Kidney (tissue), 14 donors: ENCODE data around the gene KIAA0930. TPM values are rescaled to one million over a fixed set of nuclear protein-coding genes. Genes with fewer than 3 reads are reported as not detected.

Experiments used
- DNase-seq, 5 donors: peaks; one replicate each; pipeline ENCODE4 v3.0.0-alpha.2; 2013 to 2020
- FAIRE-seq: peaks from 2 replicates; lab custom pipeline; 2012; peaks lifted over from hg19 to GRCh38; lab: Jason Lieb, UNC
- H3K27ac ChIP-seq, 2 donors: one replicate each; pipeline ENCODE4 v1.7.0; 2013; ENCODE audit warnings: low read depth in 2 of 2, low read length in 2 of 2, inconsistent platforms in 1 of 2
- H3K27me3 ChIP-seq: one replicate; pipeline ENCODE4 v1.7.1; 2013; ENCODE audit warnings: low read length, inconsistent platforms; ENCODE audit not compliant: control insufficient read depth, insufficient read depth
- H3K36me3 ChIP-seq, 3 donors: one replicate each; pipeline versions ENCODE4 v1.7.0 to v1.7.1; 2013; ENCODE audit warnings: low read length in 3 of 3, control low read depth in 1 of 3, inconsistent platforms in 1 of 3; ENCODE audit not compliant: insufficient read depth in 3 of 3, control insufficient read depth in 2 of 3
- H3K4me1 ChIP-seq, 3 donors: one replicate each; pipeline versions ENCODE4 v1.7.0 to v1.7.1; 2013; ENCODE audit warnings: low read length in 3 of 3, inconsistent platforms in 1 of 3, low read depth in 1 of 3; ENCODE audit not compliant: control insufficient read depth in 2 of 3, insufficient read depth in 2 of 3
- H3K4me3 ChIP-seq, 3 donors: one replicate each; pipeline versions ENCODE4 v1.7.0 to v1.8.1; 2013; ENCODE audit warnings: low read length in 3 of 3, control low read depth in 1 of 3, inconsistent platforms in 1 of 3
- H3K9ac ChIP-seq, 3 donors: one replicate each; pipeline versions ENCODE4 v1.7.0 to v1.7.1; 2013; ENCODE audit warnings: low read length in 3 of 3, control low read depth in 1 of 3, inconsistent platforms in 1 of 3
- H3K9me3 ChIP-seq, 3 donors: one replicate each; pipeline versions ENCODE4 v1.7.0 to v1.7.1; 2013; ENCODE audit warnings: low read length in 3 of 3, control low read depth in 1 of 3, inconsistent platforms in 1 of 3; ENCODE audit not compliant: control insufficient read depth in 2 of 3, insufficient read depth in 1 of 3
- intact Hi-C: fragments of 100-400 bp; cut with DNase I; formaldehyde crosslinking; loops from one replicate; pipeline ENCODE4 v1.11.1; 2022
- polyA plus RNA-seq: library from polyadenylated mRNA; stranded (reverse); fragments of 350-450 nt; fragmentation: Illumina TruSeq; extraction: RNeasy Lipid Tissue Mini Kit (QIAGEN cat#74804); gene quantifications from one replicate; pipeline ENCODE4 v1.2.3, GENCODE V29; 2014; ENCODE audit warnings: low read depth, low replicate concordance; ENCODE audit not compliant: insufficient read depth
- total RNA-seq: library from RNA; stranded (reverse); fragmentation: NEBNext Ultra II Directional; extraction: Animal tissue kit (Norgen Biotek cat#: 25700); gene quantifications from one replicate; pipeline ENCODE4 v1.2.1, GENCODE V29; 2021
- TF ChIP-seq, protein P1 (sequence below): IDR thresholded peaks from 3 replicates; pipeline ENCODE4 v1.5.1; 2012; ENCODE audit warnings: mild to moderate bottlenecking, moderate library complexity, borderline replicate concordance; ENCODE audit not compliant: insufficient read depth; ENCODE audit errors: extremely low read depth
- donor health status: control.
- donor health status: control.
- donor health status: control.
- donor health status: control.
- donor health status: control.
- donor health status: DM: yes; HTN: yes; CAD: no.
- donor health status: Normal renal cell carcinoma (clear cell type).

KIAA0930 gene
- total and polyA plus RNA-seq, 2 donors from 2014 or later = 26.4 to 55.4 TPM

DNA sequence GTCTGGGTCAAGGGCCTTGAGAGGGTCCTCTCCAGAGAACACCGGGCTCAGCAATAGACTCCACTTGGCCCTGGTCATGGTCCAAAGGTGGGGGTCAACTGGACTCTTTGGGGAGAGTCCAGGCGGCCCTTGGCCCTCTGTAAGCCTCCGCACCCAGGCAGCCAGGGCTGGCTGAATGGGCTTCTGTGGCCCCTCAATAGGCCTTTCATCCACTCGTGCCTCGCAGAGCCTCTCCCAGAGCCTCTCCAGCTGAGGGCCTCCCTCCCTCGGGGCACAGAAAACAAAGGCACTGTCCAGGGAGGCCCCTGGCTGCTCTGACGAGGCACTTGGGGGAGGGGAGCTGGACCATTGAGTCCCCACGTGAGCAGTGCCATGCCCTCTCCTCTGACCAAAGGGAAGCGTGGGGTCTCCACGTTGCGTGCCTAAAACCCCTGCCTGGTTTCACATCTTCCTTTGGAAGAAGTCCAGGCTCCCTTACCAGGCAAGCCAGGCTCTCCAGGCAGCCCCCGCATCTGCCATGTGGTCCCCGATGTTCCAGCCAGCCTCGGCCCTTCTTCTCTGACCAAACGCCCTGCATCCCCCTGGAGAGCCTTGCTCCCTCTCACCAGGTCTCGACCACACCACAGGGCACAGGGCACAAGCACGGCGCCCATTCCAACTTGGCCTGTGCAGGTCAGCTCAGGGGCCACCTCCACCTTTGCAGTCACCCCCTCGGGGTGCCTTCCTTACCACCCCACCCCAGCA is 15.5 kb downstream of the KIAA0930 start:
- DNase-seq (peak in 1 of 5 donors; percentile 33), FAIRE-seq (no peak)
- no peaks in the 10 kb centered on the region for H3K36me3 ChIP-seq
- no peaks in the 10 kb centered on the region for H3K4me1 ChIP-seq
- TF ChIP-seq, protein P1, sequence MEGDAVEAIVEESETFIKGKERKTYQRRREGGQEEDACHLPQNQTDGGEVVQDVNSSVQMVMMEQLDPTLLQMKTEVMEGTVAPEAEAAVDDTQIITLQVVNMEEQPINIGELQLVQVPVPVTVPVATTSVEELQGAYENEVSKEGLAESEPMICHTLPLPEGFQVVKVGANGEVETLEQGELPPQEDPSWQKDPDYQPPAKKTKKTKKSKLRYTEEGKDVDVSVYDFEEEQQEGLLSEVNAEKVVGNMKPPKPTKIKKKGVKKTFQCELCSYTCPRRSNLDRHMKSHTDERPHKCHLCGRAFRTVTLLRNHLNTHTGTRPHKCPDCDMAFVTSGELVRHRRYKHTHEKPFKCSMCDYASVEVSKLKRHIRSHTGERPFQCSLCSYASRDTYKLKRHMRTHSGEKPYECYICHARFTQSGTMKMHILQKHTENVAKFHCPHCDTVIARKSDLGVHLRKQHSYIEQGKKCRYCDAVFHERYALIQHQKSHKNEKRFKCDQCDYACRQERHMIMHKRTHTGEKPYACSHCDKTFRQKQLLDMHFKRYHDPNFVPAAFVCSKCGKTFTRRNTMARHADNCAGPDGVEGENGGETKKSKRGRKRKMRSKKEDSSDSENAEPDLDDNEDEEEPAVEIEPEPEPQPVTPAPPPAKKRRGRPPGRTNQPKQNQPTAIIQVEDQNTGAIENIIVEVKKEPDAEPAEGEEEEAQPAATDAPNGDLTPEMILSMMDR = no peak
- no peaks in the 10 kb centered on the region for H3K27me3 ChIP-seq
- no peak overlapping the region for H3K4me3 ChIP-seq
- H3K27ac ChIP-seq = no peak overlapping the region
- H3K9ac ChIP-seq = no peak overlapping the region
- H3K9me3 ChIP-seq = no peaks in the 10 kb centered on the region
- intact Hi-C loops = no loop called here

DNA sequence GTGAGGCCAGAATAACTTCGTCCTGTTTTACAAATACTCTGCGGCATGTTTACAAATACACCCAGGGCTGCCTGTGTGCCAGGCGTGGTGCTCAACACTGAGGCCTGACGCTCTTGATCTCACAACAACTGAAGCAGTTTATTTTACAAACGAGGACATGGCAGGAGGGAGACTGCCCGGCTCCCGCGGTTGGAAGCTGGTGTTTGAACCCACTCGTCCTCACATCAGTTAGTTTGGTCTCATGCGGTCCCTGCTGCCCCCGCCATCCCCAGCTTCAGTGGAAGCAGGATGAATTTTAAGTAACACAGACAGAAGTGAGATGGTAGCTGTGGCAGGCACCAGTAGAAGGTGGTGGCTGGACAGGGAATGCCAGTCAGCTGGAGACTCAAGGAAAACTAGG is 16.4 kb downstream of the KIAA0930 start:
- DNase-seq = no peak
- Histone ChIP-seq H3K4me1 (no peaks in the 10 kb centered on the region), H3K36me3 (no peaks in the 10 kb centered on the region), H3K27me3 (no peaks in the 10 kb centered on the region), H3K4me3 (no peak overlapping the region), H3K27ac (no peak overlapping the region), H3K9ac (no peak overlapping the region), H3K9me3 (no peaks in the 10 kb centered on the region)
- TF ChIP-seq, protein P1 = no peak
- no peak for FAIRE-seq
- intact Hi-C loops = no loop called here

DNA sequence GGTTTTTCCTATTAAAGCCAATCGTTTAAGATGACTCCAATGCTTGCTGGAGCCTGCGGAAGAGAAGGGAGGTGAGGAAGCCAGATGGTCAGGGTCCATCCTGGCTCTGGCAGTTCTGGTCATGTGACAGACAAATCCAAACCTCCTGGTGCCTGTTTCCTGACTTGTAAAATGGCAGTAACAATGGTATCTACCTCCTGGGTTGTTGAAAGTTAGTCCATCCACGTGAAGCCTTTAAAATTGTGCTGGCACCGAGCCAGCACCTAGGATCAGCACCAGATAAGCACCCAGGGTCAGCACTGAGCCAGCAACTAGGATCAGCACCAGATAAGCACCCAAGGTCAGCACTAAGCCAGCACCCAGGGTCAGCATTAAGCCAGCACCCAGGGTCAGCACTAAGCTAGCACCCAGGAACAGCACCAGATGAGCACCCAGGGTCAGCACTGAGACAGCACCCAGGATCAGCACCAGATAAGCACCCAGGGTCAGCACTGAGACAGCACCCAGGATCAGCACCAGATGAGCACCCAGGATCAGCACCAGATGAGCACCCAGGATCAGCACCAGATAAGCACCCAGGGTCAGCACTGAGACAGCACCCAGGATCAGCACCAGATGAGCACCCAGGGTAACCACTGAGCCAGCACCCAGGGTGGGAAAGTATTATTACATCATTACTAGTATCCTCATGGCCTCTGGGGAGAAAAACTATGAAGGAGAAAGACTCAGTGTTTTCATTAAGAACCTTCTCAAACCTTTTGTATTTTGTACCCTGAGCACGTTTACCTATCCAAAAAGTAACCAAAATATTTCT is 17.2 kb downstream of the KIAA0930 start:
- intact Hi-C loops = no loop called here
- H3K4me1 ChIP-seq = no peaks in the 10 kb centered on the region
- TF ChIP-seq, protein P1 = no peak
- no peaks in the 10 kb centered on the region for H3K27me3 ChIP-seq
- DNase-seq (no peak), FAIRE-seq (no peak)
- no peak overlapping the region for H3K9ac ChIP-seq
- no peak overlapping the region for H3K27ac ChIP-seq
- H3K36me3 ChIP-seq = no peaks in the 10 kb centered on the region
- no peak overlapping the region for H3K4me3 ChIP-seq
- no peaks in the 10 kb centered on the region for H3K9me3 ChIP-seq
